ENCODE results near the gene MTG2.

GRCh38 chr20:62148908-62149314, 33.9 kb upstream of the MTG2 start:
- TF ChIP-seq, protein P1, sequence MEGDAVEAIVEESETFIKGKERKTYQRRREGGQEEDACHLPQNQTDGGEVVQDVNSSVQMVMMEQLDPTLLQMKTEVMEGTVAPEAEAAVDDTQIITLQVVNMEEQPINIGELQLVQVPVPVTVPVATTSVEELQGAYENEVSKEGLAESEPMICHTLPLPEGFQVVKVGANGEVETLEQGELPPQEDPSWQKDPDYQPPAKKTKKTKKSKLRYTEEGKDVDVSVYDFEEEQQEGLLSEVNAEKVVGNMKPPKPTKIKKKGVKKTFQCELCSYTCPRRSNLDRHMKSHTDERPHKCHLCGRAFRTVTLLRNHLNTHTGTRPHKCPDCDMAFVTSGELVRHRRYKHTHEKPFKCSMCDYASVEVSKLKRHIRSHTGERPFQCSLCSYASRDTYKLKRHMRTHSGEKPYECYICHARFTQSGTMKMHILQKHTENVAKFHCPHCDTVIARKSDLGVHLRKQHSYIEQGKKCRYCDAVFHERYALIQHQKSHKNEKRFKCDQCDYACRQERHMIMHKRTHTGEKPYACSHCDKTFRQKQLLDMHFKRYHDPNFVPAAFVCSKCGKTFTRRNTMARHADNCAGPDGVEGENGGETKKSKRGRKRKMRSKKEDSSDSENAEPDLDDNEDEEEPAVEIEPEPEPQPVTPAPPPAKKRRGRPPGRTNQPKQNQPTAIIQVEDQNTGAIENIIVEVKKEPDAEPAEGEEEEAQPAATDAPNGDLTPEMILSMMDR (IDR thresholded peaks at IDR 0.05; ENCODE audit: insufficient read depth, low read depth, low read length): no peak
- no peak for TF ChIP-seq EZH2 (IDR thresholded peaks at IDR 0.05; ENCODE audit: insufficient read depth, low read length)

Measured in astrocyte (in vitro differentiated cells and primary cell).